HEK293 (cell line): Measurements from ENCODE around the gene OR2V1.

Source experiments
- CTCF ChIA-PET: fragments of 350-600 bp; formaldehyde crosslinking; extraction: SDS; loops from one replicate; lab custom pipeline; 2021; ENCODE audit warnings: antibody characterized with exemption; lab: Yijun Ruan, JAX
- POLR2A ChIA-PET: fragments of 300-600 bp; formaldehyde crosslinking; extraction: SDS; loops from one replicate; lab custom pipeline; 2020; ENCODE audit warnings: antibody characterized with exemption, inconsistent platforms; lab: Yijun Ruan, JAX
- H3K27ac ChIP-seq: fragments of 200-500 bp; sonication (Bioruptor generic); 2 replicates; pipeline ENCODE4 v1.5.1; 2014; ENCODE audit warnings: low read depth, low read length, control low read depth, inconsistent platforms; ENCODE audit errors: extremely low read depth
- H3K36me3 ChIP-seq, 2 experiments: fragments of 200-500 bp in 1 of 2; sonication (Bioruptor generic) in 1 of 2; 1 replicate in 1 of 2; 2 replicates in 1 of 2; pipeline ENCODE4 v1.5.1; 2014 to 2017; ENCODE audit warnings: inconsistent platforms in 2 of 2, low read length in 2 of 2; ENCODE audit not compliant: control insufficient read depth in 2 of 2, insufficient read depth in 1 of 2
- H3K4me1 ChIP-seq: fragments of 200-500 bp; sonication (Bioruptor generic); 2 replicates; pipeline ENCODE4 v1.5.1; 2014; ENCODE audit warnings: mild to moderate bottlenecking, low read length, inconsistent platforms; ENCODE audit not compliant: control insufficient read depth, insufficient read depth
- H3K4me3 ChIP-seq: 2 replicates; pipeline ENCODE4 v1.5.1; 2011; ENCODE audit warnings: low read depth, mild to moderate bottlenecking, control low read depth, low read length, moderate library complexity
- H3K9me3 ChIP-seq: fragments of 200-500 bp; sonication (Bioruptor generic); 2 replicates; pipeline ENCODE4 v1.5.1; 2014; ENCODE audit warnings: low read depth, low read length, inconsistent platforms; ENCODE audit not compliant: control insufficient read depth, insufficient read depth
- EGR2 ChIP-seq: fragments of 450-650 bp; formaldehyde crosslinking; IDR thresholded peaks from 2 replicates; pipeline ENCODE4 v1.5.1; 2016; ENCODE audit warnings: low read depth, missing biosample characterization, missing genetic modification characterization
- GLIS1 ChIP-seq: fragments of 450-650 bp; formaldehyde crosslinking; IDR thresholded peaks from 2 replicates; pipeline ENCODE4 v1.5.1; 2016; ENCODE audit warnings: missing biosample characterization, missing genetic modification characterization
- HOXC10 ChIP-seq: sonication (generic); formaldehyde crosslinking; IDR thresholded peaks from 2 replicates; pipeline ENCODE4 v1.8.1; 2023; ENCODE audit warnings: mild to moderate bottlenecking, missing genetic modification reagents
- PRDM10 ChIP-seq: fragments of 450-650 bp; formaldehyde crosslinking; IDR thresholded peaks from 2 replicates; pipeline ENCODE4 v1.5.1; 2016; ENCODE audit warnings: missing biosample characterization, missing genetic modification characterization
- ZFHX2 ChIP-seq: fragments of 450-650 bp; formaldehyde crosslinking; conservative IDR thresholded peaks from 2 replicates; pipeline ENCODE4 v1.5.1; 2016; ENCODE audit warnings: missing biosample characterization, missing genetic modification characterization
- ZIC2 ChIP-seq: fragments of 450-650 bp; formaldehyde crosslinking; IDR thresholded peaks from 2 replicates; pipeline ENCODE4 v1.5.1; 2016; ENCODE audit warnings: missing biosample characterization, missing genetic modification characterization
- ZNF18 ChIP-seq: fragments of 450-650 bp; formaldehyde crosslinking; IDR thresholded peaks from 2 replicates; pipeline ENCODE4 v1.5.1; 2016; ENCODE audit warnings: missing biosample characterization, missing genetic modification characterization
- ZNF2 ChIP-seq: fragments of 450-650 bp; formaldehyde crosslinking; IDR thresholded peaks from 2 replicates; pipeline ENCODE4 v1.5.1; 2016; ENCODE audit warnings: missing biosample characterization, missing genetic modification characterization
- ZNF211 ChIP-seq: fragments of 450-650 bp; formaldehyde crosslinking; IDR thresholded peaks from 2 replicates; pipeline ENCODE4 v1.5.1; 2016; ENCODE audit warnings: low read depth, missing biosample characterization, missing genetic modification characterization
- ZNF280C ChIP-seq: fragments of 450-650 bp; formaldehyde crosslinking; IDR thresholded peaks from 2 replicates; pipeline ENCODE4 v1.5.1; 2016; ENCODE audit warnings: missing biosample characterization, missing genetic modification characterization
- ZNF324 ChIP-seq: fragments of 450-650 bp; formaldehyde crosslinking; IDR thresholded peaks from 2 replicates; pipeline ENCODE4 v1.5.1; 2016; ENCODE audit warnings: missing biosample characterization, missing genetic modification characterization
- ZNF560 ChIP-seq: fragments of 450-650 bp; formaldehyde crosslinking; IDR thresholded peaks from 2 replicates; pipeline ENCODE4 v1.5.1; 2017; ENCODE audit warnings: missing biosample characterization, missing genetic modification characterization, borderline replicate concordance

Gene OR2V1

GRCh38 chr5:181127907-181128626 is 2.9 kb downstream of the OR2V1 start:
- CTCF ChIA-PET, result no interaction called here
- Histone ChIP-seq H3K27ac (no peak overlapping the region), H3K4me3 (no peak overlapping the region), H3K9me3 (no peaks in the 10 kb centered on the region), H3K36me3 (no peaks in the 10 kb centered on the region)
- POLR2A ChIA-PET, result no interaction called here
- TF ChIP-seq PRDM10 (tag by site-specific recombination) (no peak), GLIS1 (tag by site-specific recombination) (peak; percentile 54; the same call in 1 of the 2 replicates), ZFHX2 (tag by site-specific recombination) (peak; percentile 59), EGR2 (tag by site-specific recombination) (peak; percentile 41), ZIC2 (tag by site-specific recombination) (0 out of 2 replicates have a peak, but pooled peaks have one; percentile 21)
- TF ChIP-seq, all 188 proteins: peak for 4
- no peaks in the 10 kb centered on the region for H3K4me1 ChIP-seq

- no peaks in the 10 kb centered on the region for H3K36me3 ChIP-seq
- H3K4me3 ChIP-seq, result no peak overlapping the region
- H3K4me1 ChIP-seq, result no peaks in the 10 kb centered on the region
- CTCF ChIA-PET, result no interaction called here
- TF ChIP-seq ZNF211 (tag by site-specific recombination), result no peak
- no peak for TF ChIP-seq HOXC10
- TF ChIP-seq ZNF560, result no peak
- no peak for TF ChIP-seq ZNF18 (tag by site-specific recombination)
- TF ChIP-seq, all 188 proteins: peak for 0
- Histone ChIP-seq H3K27ac (no peak overlapping the region), H3K9me3 (no peaks in the 10 kb centered on the region)
- POLR2A ChIA-PET, result no interaction called here
Measured at GRCh38 chr5:181127456-181127855, 3.5 kb downstream of the OR2V1 start.

GRCh38 chr5:181126841-181127240 is 4.1 kb downstream of the OR2V1 start:
- Histone ChIP-seq H3K4me1 (no peaks in the 10 kb centered on the region), H3K4me3 (no peak overlapping the region), H3K27ac (no peak overlapping the region), H3K36me3 (no peaks in the 10 kb centered on the region), H3K9me3 (no peaks in the 10 kb centered on the region)
- POLR2A ChIA-PET, result no interaction called here
- CTCF ChIA-PET, result no interaction called here
- TF ChIP-seq ZNF324 (no peak), ZNF2 (tag by site-specific recombination) (no peak), ZNF280C (no peak)
- TF ChIP-seq, all 188 proteins: peak for 0
